Activated CD4-positive, alpha-beta T cell treated with anti-CD3 and anti-CD28 coated beads for 1 hour (primary cell): ENCODE measurements around the gene RBM39.
A peak's percentile ranks its signal among the peaks of the same experiment; 100 is the strongest.
"Not testable (repeated sequence)": the region's sequence is repeated elsewhere in the genome, so short reads cannot be mapped to it uniquely, and the experiment has no call there.

Experiments used
- DNase-seq: peaks from one replicate; pipeline ENCODE4 v3.0.0-alpha.2; 2020

RBM39 gene

GRCh38 chr20:35704514-35705261 is 37.4 kb downstream of the RBM39 start:
- no peak for DNase-seq

GRCh38 chr20:35702824-35703695 is 39.0 kb downstream of the RBM39 start:
- no peak for DNase-seq

GRCh38 chr20:35702051-35702823 is 39.8 kb downstream of the RBM39 start:
- DNase-seq, result no peak

GRCh38 chr20:35700625-35701148 is 41.4 kb downstream of the RBM39 start:
- DNase-seq, result no peak

- DNase-seq, result no peak
Measured at GRCh38 chr20:35699957-35700624, 42.0 kb downstream of the RBM39 start.

GRCh38 chr20:35699127-35699956 is 42.7 kb downstream of the RBM39 start, which contains the start of the genes NFS1 and ROMO1:
Gene NFS1, minus strand, starts transcription at chr20:35699352. Its CDS starts 64 bp downstream, at chr20:35699288.
Gene ROMO1, plus strand, starts transcription at chr20:35699405. Its CDS starts 228 bp downstream, at chr20:35699633.
- DNase-seq, result peak; percentile 78

GRCh38 chr20:35698298-35699126 is 43.5 kb downstream of the RBM39 start:
- no peak for DNase-seq

- no peak for DNase-seq
Measured at GRCh38 chr20:35697696-35698297, 44.3 kb downstream of the RBM39 start.

GRCh38 chr20:35695978-35696377 is 46.1 kb downstream of the RBM39 start:
- no peak for DNase-seq

GRCh38 chr20:35695245-35695749 is 46.8 kb downstream of the RBM39 start:
- no peak for DNase-seq

- no peak for DNase-seq
Measured at GRCh38 chr20:35690265-35690664, 51.8 kb downstream of the RBM39 start.

GRCh38 chr20:35686872-35687271 is 55.2 kb downstream of the RBM39 start:
- not testable (repeated sequence) for DNase-seq

- DNase-seq, result not testable (repeated sequence)
Measured at GRCh38 chr20:35685368-35685767, 56.7 kb downstream of the RBM39 start.

GRCh38 chr20:35681960-35682359 is 60.1 kb downstream of the RBM39 start:
- DNase-seq, result no peak

GRCh38 chr20:35680452-35681183 is 61.4 kb downstream of the RBM39 start:
- DNase-seq, result no peak

GRCh38 chr20:35674921-35675320 is 67.1 kb downstream of the RBM39 start:
- no peak for DNase-seq

GRCh38 chr20:35673884-35674283 is 68.2 kb downstream of the RBM39 start:
- no peak for DNase-seq

- DNase-seq, result no peak
Measured at GRCh38 chr20:35669681-35670080, 72.4 kb downstream of the RBM39 start.

GRCh38 chr20:35669221-35669620 is 72.8 kb downstream of the RBM39 start:
- no peak for DNase-seq
